Esophagus squamous epithelium (tissue), 5 donors: ENCODE data around the gene PPP2R5C. TPM values are rescaled to one million over a fixed set of nuclear protein-coding genes. Genes with fewer than 3 reads are reported as not detected.
A peak's percentile ranks its signal among the peaks of the same experiment; 100 is the strongest.
"Not testable (repeated sequence)": the region's sequence is repeated elsewhere in the genome, so short reads cannot be mapped to it uniquely, and the experiment has no call there.

Experiments
- DNase-seq: peaks from one replicate; lab custom pipeline; 2025; lab: John Stamatoyannopoulos, UW
- H3K27ac ChIP-seq, 4 donors: fragments of 200-600 bp; sonication (generic); one replicate each; pipeline ENCODE4 v1.5.1; 2016 to 2019; ENCODE audit warnings: mild to moderate bottlenecking in 1 of 4
- H3K27me3 ChIP-seq, 4 donors: fragments of 200-600 bp; sonication (generic); 1 replicate in 3 of 4; 2 replicates in 1 of 4; pipeline versions ENCODE4 v1.5.1 to v1.6.0; 2017 to 2021; ENCODE audit warnings: antibody characterized with exemption in 1 of 4
- H3K36me3 ChIP-seq, 3 donors: fragments of 200-600 bp; sonication (generic); one replicate each; pipeline ENCODE4 v1.5.1; 2016 to 2019
- H3K4me1 ChIP-seq, 3 donors: fragments of 200-600 bp; sonication (generic); one replicate each; pipeline ENCODE4 v1.5.1; 2017 to 2019
- H3K4me3 ChIP-seq, 4 donors: fragments of 200-600 bp; sonication (generic); 1 replicate in 3 of 4; 2 replicates in 1 of 4; pipeline ENCODE4 v1.5.1; 2016 to 2019; ENCODE audit warnings: mild to moderate bottlenecking in 2 of 4, moderate library complexity in 1 of 4
- H3K9me3 ChIP-seq, 3 donors: fragments of 200-600 bp; sonication (generic); one replicate each; pipeline ENCODE4 v1.5.1; 2016 to 2019
- POLR2A ChIP-seq, 4 donors: fragments of 450-650 bp; IDR thresholded peaks; one replicate each; pipeline ENCODE4 v1.6.1; 2017; ENCODE audit warnings: antibody characterized with exemption in 4 of 4, mild to moderate bottlenecking in 4 of 4, moderate library complexity in 3 of 4
- WGBS, 2 donors: methylation state at CpG; one replicate each; pipeline ENCODE4 v1.1.5; 2018; 5-methylcytosine and 5-hydroxymethylcytosine counted together
- intact Hi-C: fragments of 100-400 bp; cut with DNase I; formaldehyde crosslinking; loops from one replicate; pipeline ENCODE4 v1.15.0; 2022
- total RNA-seq, 4 donors: library from RNA; depleted of rRNA; stranded (reverse); fragments of >200 nt; gene quantifications; one replicate each; pipeline ENCODE4 v1.1.0, GENCODE V29; 2016
- TF ChIP-seq, protein P1 (sequence below), 6 experiments: fragments of 450-650 bp in 4 of 6; fragments of 200-600 bp in 2 of 6; sonication (generic) in 2 of 6; IDR thresholded peaks; one replicate each; pipeline ENCODE4 v1.5.1; 2016 to 2019; ENCODE audit warnings: antibody characterized with exemption in 6 of 6, mild to moderate bottlenecking in 4 of 6, moderate library complexity in 4 of 6
- donor health status: DM: yes; HTN: yes; CAD: no.

PPP2R5C gene
- total RNA-seq, 4 donors from 2014 or later = 66.3 to 92.3 (median 83.4) TPM

- no peak overlapping the region for H3K4me3 ChIP-seq
- no peaks in the 10 kb centered on the region for H3K36me3 ChIP-seq
- 80 to 82% methylated on average over 6 of the region's 6 CpGs for WGBS, 2 donors
- H3K27ac ChIP-seq = no peak overlapping the region
- DNase-seq = no peak
- no peaks in the 10 kb centered on the region for H3K27me3 ChIP-seq
- H3K9me3 ChIP-seq = no peaks in the 10 kb centered on the region
- no peak for TF ChIP-seq POLR2A (IDR thresholded peaks at IDR 0.05)
- TF ChIP-seq, protein P1, sequence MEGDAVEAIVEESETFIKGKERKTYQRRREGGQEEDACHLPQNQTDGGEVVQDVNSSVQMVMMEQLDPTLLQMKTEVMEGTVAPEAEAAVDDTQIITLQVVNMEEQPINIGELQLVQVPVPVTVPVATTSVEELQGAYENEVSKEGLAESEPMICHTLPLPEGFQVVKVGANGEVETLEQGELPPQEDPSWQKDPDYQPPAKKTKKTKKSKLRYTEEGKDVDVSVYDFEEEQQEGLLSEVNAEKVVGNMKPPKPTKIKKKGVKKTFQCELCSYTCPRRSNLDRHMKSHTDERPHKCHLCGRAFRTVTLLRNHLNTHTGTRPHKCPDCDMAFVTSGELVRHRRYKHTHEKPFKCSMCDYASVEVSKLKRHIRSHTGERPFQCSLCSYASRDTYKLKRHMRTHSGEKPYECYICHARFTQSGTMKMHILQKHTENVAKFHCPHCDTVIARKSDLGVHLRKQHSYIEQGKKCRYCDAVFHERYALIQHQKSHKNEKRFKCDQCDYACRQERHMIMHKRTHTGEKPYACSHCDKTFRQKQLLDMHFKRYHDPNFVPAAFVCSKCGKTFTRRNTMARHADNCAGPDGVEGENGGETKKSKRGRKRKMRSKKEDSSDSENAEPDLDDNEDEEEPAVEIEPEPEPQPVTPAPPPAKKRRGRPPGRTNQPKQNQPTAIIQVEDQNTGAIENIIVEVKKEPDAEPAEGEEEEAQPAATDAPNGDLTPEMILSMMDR (IDR thresholded peaks at IDR 0.05) = no peak
- H3K4me1 ChIP-seq = peaks cover 8 to 19% (median 14%) of the 10 kb centered on the region in 3 donors
- intact Hi-C loops = no loop called here
These were observed 32.1 kb upstream of the PPP2R5C start for GRCh38 chr14:101729382-101729781.

DNA sequence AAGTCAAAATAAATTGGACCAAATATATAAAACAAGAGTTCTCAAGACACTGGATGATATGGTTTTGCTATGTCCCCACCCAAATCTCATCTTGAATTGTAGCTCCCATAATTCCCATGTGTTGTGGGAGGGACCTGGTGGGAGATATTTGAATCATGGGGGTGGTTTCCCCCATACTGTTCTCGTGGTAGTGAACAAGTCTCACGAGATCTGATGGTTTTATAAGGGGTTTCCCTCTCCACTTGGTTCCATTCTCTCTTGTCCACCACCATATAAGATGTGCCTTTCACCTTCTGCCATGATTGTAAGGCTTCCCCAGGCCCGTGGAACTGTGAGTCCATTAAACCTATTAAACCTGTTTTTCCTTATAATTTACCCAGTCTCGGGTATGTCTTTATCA lies 31.4 kb upstream of the PPP2R5C start:
- H3K27me3 ChIP-seq, DNase-seq, intact Hi-C loops, H3K36me3 ChIP-seq, H3K9me3 ChIP-seq, H3K4me3 ChIP-seq: not testable (repeated sequence)
- WGBS, 2 donors = 84 to 93% methylated on average over 4 of the region's 4 CpGs
- peak overlapping the region in 1 of 4 donors; percentile 91 for H3K27ac ChIP-seq
- H3K4me1 ChIP-seq = peaks cover 8 to 19% (median 14%) of the 10 kb centered on the region in 3 donors

DNA sequence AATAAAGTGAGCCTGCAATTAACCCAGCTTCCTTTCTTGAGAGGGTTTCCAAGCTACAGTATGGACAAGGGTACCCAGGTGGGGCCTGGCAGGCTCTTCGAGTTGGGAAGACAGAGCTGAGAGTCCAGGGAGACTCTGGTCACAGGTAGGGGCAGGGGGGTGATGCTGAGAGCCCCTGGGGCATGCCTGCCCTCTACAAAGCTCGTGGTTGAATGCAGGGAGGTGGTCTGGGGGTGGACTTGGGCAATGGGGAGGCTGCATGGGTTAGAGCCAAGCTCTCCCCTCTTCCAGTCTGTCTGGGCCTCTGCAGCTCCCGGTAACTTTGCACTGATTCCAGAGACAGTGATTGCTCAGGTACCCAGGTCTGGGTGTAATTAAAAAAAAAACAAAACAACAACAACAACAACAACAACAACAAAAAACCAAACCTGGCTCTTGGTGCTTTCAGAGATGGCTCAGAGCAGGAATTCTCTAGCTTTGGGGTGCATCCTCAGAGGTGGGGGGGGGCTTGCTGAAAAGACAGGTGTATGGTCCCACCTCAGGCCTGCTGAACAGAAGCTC lies 30.8 kb upstream of the PPP2R5C start:
- TF ChIP-seq, protein P1 (IDR thresholded peaks at IDR 0.05) = no peak
- TF ChIP-seq POLR2A (IDR thresholded peaks at IDR 0.05) = no peak
- Histone ChIP-seq H3K4me3 (peak overlapping the region in 1 of 4 donors; percentile 44), H3K27ac (peak overlapping the region; percentile 76 to 91 (median 85)), H3K4me1 (peaks cover 8 to 19% (median 14%) of the 10 kb centered on the region in 3 donors), H3K36me3 (no peaks in the 10 kb centered on the region), H3K27me3 (no peaks in the 10 kb centered on the region), H3K9me3 (no peaks in the 10 kb centered on the region)
- DNase-seq = no peak
- intact Hi-C loops = no loop called here
- 55 to 80% methylated on average over 1 to 2 of the region's 3 CpGs for WGBS, 2 donors

DNA sequence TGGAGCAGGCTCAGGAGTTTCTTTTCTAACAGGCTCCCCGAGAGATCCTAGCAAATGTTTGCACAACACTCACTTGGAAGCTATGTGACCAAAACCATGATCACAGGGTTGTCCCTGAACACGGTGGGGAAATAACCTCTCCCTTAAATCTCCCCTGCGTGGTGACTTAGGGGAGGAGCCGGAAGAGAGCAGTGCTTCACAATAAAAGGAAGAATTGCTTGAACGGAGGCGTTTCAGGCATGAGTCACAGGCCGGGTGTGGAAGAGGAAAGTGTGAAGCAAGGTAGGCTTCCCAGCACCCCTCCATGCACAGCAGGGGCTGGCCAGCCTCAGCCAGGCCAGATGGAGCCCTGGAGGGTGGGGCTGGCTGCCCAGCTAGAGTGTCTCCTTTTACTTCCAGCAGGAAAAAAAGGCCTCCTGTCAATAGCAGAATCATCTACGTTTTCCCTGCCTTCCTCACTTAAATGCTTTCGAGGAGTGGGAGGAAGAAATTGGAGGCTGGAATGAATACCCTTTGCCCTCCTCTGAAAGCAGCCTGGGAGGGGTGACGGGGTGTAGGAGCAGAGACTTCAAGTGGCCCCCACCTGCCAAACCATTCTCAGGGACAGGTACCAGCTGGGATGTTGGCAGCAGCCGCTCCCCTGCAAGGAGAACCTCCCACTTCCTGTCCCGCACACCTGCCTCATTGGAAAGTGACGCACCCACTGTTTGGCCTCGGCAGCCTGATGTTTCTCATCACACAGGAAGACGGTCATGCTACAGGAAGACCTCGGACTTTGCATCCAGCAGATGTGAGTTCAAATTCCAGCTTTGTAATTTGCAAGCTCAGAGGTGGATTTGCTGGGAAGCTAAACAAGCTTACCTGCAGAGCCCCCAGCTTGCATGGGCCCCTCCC lies 30.1 kb upstream of the PPP2R5C start:
- intact Hi-C loops = no loop called here
- no peaks in the 10 kb centered on the region for H3K36me3 ChIP-seq
- peak overlapping the region in 2 of 4 donors; percentile 24 to 44 for H3K4me3 ChIP-seq
- DNase-seq = peak; percentile 33
- H3K4me1 ChIP-seq = peaks cover 8 to 19% (median 14%) of the 10 kb centered on the region in 3 donors
- no peaks in the 10 kb centered on the region for H3K27me3 ChIP-seq
- WGBS, 2 donors = 5 to 8% methylated on average over 11 to 14 of the region's 16 CpGs
- H3K9me3 ChIP-seq = no peaks in the 10 kb centered on the region
- TF ChIP-seq, protein P1 (IDR thresholded peaks at IDR 0.05) = no peak
- peak in 2 of 4 donors; percentile 26 to 37 for TF ChIP-seq POLR2A (IDR thresholded peaks at IDR 0.05)
- H3K27ac ChIP-seq = peak overlapping the region; percentile 76 to 91 (median 85)

- intact Hi-C loops = no loop called here
- WGBS, 2 donors = 76 to 90% methylated on average over 2 to 5 of the region's 5 CpGs
- Histone ChIP-seq H3K36me3 (no peaks in the 10 kb centered on the region), H3K4me1 (peaks cover 8 to 19% (median 14%) of the 10 kb centered on the region in 3 donors), H3K9me3 (no peaks in the 10 kb centered on the region), H3K4me3 (peak overlapping the region in 1 of 4 donors; percentile 44), H3K27me3 (peaks cover 0 to 5% (median 0%) of the 10 kb centered on the region in 4 donors), H3K27ac (peak overlapping the region; percentile 76 to 91 (median 85))
- DNase-seq = no peak
- TF ChIP-seq POLR2A (IDR thresholded peaks at IDR 0.05) = no peak
- TF ChIP-seq, protein P1 (IDR thresholded peaks at IDR 0.05) = no peak
These were observed 29.4 kb upstream of the PPP2R5C start for GRCh38 chr14:101732118-101732517.
